Liver (tissue), 3 donors: ENCODE results near the gene EVC.

Experiments used
- ATF3 ChIP-seq: IDR thresholded peaks from 2 replicates; pipeline ENCODE4 v1.6.1; 2016; ENCODE audit warnings: antibody characterized with exemption
- CTCF ChIP-seq: fragments of 150-350 bp; IDR thresholded peaks from 2 replicates; pipeline ENCODE4 v1.5.1; 2017; ENCODE audit warnings: improper control_type of control experiment, low read depth, low read length; ENCODE audit not compliant: missing input control
- GABPA ChIP-seq, 2 donors: IDR thresholded peaks in 1 of 2; conservative IDR thresholded peaks in 1 of 2; 2 replicates each; pipeline ENCODE4 v1.6.1; 2016; ENCODE audit warnings: antibody characterized with exemption in 2 of 2, mild to moderate bottlenecking in 1 of 2, moderate library complexity in 1 of 2
- NR2F2 ChIP-seq: IDR thresholded peaks from 2 replicates; pipeline ENCODE4 v1.6.1; 2016; ENCODE audit warnings: antibody characterized with exemption
- REST ChIP-seq: IDR thresholded peaks from 2 replicates; pipeline ENCODE4 v1.6.1; 2016; ENCODE audit warnings: antibody characterized with exemption, mild to moderate bottlenecking
- TAF1 ChIP-seq: conservative IDR thresholded peaks from 2 replicates; pipeline ENCODE4 v1.6.1; 2016; ENCODE audit warnings: antibody characterized with exemption, mild to moderate bottlenecking
- ZBTB33 ChIP-seq: IDR thresholded peaks from 2 replicates; pipeline ENCODE4 v1.6.1; 2016; ENCODE audit warnings: antibody characterized with exemption
- donor health status: healthy.
- donor health status: healthy.

- no peak for TF ChIP-seq CTCF
- TF ChIP-seq ZBTB33: no peak
- no peak for TF ChIP-seq GABPA (IDR thresholded peaks at IDR 0.05 in 1 of 2, conservative IDR thresholded peaks at IDR 0.05 in 1 of 2)
- no peak for TF ChIP-seq ATF3
- no peak for TF ChIP-seq TAF1
- no peak for TF ChIP-seq NR2F2
- TF ChIP-seq REST: no peak
These were observed 88.4 kb downstream of the EVC start for GRCh38 chr4:5799406-5799805.
